HG03025 (cell line): ENCODE measurements around the gene MAP7D2.

ENCODE experiments used
- ATAC-seq: cut with Tn5 transposase; IDR thresholded peaks from one replicate; pipeline ENCODE4 v1.9.1; 2021; ENCODE audit warnings: mild to moderate bottlenecking, moderate library complexity; ENCODE audit not compliant: unreplicated experiment, low FRiP score

MAP7D2 gene

DNA sequence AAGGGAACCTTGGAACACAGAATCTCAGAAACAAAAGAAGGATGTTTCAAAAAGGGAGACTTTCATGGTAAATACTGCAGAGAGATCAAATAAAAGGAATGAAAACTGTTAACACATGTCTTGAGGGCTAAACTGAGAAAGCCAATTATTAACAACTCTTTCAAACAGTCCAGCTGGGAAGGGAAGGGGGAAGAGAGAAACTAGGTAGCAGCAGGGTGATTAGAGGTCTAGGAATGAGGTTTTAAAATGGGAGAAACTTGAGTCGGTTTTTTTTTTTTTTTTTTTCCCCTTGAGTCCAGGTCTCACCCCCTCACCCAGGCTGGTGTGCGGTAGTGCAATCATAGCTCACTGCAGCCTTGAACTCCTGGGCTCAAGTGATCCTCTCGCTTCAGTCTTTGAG is 130.2 kb downstream of the MAP7D2 start:
- ATAC-seq: no peak

DNA sequence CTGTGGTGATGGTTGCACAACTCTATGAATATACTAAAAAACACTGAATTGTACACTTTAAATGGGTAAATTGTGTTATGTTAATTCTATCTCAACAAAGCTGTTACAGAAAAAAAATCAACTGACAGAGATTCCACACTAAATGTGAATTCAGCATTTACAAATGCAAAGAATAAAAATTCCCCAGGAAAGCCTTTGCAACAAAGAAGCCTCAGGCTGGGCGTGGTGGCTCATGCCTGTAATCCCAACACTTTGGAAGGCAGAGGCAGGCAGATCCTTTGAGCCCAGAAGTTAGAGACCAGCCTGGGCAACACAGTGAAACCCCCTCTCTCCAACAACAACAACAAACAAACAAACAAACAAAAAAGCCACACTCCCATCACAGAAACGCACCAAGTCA is 134.8 kb downstream of the MAP7D2 start:
- ATAC-seq: no peak

DNA sequence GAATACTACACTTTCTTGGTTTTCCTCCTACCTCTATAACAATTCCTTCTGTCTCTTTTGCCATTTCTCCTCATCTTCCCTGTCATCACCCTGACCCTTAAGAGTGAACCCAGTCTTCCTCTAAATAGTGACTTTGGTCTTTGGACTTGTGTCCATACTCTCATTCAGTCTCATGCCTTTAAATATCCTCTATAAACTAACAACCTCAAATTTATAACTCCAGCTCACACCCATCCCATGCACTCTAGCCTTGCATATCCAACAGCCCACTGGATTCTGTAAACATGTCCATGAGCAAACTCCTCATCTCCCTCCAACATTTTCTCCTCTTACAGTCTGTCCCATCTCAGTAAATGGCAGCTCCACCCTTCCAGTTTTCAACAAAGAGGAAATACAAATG is 140.9 kb downstream of the MAP7D2 start:
- no peak for ATAC-seq

GRCh38 chrX:19972984-19973383 is 143.7 kb downstream of the MAP7D2 start:
- no peak for ATAC-seq

- ATAC-seq: no peak
Measured at GRCh38 chrX:19968276-19968675, 148.4 kb downstream of the MAP7D2 start.

DNA sequence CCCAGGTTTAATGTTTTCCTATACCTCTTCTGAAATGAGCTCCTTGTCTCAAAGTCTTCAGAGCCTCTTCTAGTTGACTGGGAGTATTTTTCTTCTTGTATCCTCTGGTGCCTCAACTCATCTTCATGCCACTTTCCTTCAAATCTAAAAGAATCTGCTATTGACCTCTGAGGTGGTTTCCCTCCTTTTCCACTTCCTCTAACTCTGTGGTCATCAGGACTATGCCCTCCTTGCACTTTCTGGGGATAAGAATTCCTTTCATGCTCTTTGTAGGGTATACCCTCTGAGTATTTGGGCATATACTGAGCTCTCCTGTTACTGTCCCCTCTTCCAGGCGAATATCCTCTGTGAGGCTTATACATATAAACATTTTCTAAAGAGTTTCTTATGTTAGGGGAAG is 150.7 kb downstream of the MAP7D2 start:
- ATAC-seq: no peak

GRCh38 chrX:19964017-19964710 is 152.5 kb downstream of the MAP7D2 start:
- ATAC-seq: no peak

GRCh38 chrX:19960913-19961312 is 155.8 kb downstream of the MAP7D2 start:
- no peak for ATAC-seq

DNA sequence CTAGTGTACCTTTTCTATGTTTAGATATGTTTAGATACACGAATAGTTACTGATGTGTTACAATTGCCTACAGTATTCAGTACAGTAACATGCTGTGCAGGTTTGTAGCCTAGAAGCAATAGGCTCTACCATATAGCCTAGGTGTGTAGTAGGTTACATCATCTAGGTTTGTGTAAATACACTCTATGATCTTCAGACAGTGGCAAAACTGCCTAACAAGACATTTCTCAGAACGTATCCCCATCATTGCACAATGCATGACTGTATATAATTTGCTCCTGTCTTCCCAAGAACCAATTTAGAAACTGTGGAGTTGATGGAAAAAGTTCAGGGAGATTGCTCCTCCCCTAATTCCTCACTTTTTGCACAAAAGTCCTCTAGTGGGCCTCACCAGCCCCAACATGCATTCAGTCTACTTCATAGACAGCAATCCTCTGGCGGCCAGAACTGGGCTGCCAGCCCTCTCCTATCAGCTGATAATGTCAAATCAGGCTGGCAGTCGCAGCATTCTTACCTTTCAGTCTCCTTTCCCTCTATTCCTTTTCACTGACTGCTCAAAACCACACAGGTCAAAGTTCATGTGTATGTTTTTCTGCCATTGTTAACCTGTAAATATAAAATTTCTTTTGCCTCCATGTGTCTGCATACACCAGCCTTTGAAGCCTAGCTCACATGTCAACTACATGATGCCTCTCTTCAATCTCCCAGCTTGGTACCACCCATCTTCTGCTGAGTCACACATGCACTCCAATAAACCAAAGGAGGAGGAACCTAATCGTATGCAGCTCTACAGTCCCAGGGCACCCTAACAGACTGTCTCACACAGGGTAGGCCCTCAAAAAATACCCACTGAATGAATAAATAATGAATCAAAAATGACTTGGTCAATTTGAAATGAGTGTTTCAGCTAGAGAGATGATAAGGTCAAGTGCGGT is 157.9 kb downstream of the MAP7D2 start:
- ATAC-seq: no peak

DNA sequence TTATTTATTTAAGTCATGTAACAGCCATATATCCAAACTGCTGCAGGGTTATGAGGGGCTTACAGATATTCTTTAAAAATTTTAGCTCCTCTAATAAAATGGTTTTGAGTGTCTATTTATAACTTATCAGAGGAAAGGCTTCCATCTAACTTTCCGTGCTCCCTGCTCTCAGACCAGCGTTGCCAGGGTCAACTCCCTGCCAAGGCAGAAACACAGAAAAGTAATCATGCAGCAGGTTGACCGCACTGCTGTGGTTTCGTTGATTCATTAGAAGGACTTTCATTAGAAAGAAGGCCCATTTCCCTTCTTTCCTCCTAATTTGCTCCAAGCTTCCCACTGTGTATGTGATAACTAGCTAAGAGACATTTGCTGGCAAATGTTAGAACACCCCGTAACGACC is 159.8 kb downstream of the MAP7D2 start:
- ATAC-seq: no peak
